Type B pancreatic cell (in vitro differentiated cells): ENCODE measurements around the gene NAP1L3. TPM values are rescaled to one million over a fixed set of nuclear protein-coding genes. Genes with fewer than 3 reads are reported as not detected.

Experiments
- DNase-seq: peaks from one replicate; pipeline ENCODE4 v3.0.0; 2021; ENCODE audit warnings: mixed read lengths; ENCODE audit not compliant: unreplicated experiment; ENCODE audit errors: extremely low spot score
- H3K27ac Mint-ChIP-seq: 2 replicates; pipeline ENCODE4 v1.8.0; 2021; ENCODE audit warnings: mild to moderate bottlenecking, mixed read lengths
- H3K27me3 Mint-ChIP-seq: 2 replicates; pipeline ENCODE4 v1.8.0; 2021; ENCODE audit warnings: mixed read lengths
- H3K36me3 Mint-ChIP-seq: 2 replicates; pipeline ENCODE4 v1.8.0; 2021; ENCODE audit warnings: mixed read lengths
- H3K4me1 Mint-ChIP-seq: one replicate; pipeline ENCODE4 v1.8.0; 2021; ENCODE audit warnings: mixed read lengths; ENCODE audit not compliant: unreplicated experiment
- H3K4me3 Mint-ChIP-seq: 2 replicates; pipeline ENCODE4 v1.8.0; 2021; ENCODE audit warnings: mild to moderate bottlenecking, mixed read lengths
- H3K9me3 Mint-ChIP-seq: 2 replicates; pipeline ENCODE4 v1.8.0; 2021; ENCODE audit warnings: mixed read lengths
- total RNA-seq: library from RNA; stranded (reverse); gene quantifications from 2 replicates; pipeline ENCODE4 v1.2.1, GENCODE V29; 2021; ENCODE audit warnings: low replicate concordance
- TF ChIP-seq, protein P1 (sequence below): fragments of 200-600 bp; sonication (generic); conservative IDR thresholded peaks from 2 replicates; pipeline ENCODE4 v1.5.0; 2021; ENCODE audit warnings: antibody characterized with exemption, mild to moderate bottlenecking

The NAP1L3 gene
- total RNA-seq, 1 donor from 2014 or later = 25.1 TPM

DNA sequence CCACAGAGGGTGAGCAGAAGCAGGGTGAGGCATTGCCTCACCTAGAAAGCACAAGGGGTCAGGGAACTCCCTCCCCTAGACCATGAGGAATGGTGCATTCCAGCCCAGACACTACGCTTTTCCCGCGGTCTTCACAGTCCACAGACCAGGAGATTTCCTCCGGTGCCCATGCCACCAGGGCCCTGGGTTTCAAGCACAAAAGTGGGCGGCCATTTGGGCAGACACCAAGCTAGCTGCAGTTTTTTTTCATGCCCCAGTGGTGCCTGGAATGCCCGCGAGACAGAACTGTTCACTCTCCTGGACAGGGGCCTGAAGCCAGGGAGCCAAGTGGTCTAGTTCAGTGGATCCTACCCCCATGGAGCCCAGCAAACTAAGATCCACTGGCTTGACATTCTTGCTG lies 12.8 kb downstream of the NAP1L3 start:
- Mint-ChIP-seq H3K27me3 (peaks cover 5% of the 10 kb centered on the region), H3K4me3 (no peak overlapping the region)

DNA sequence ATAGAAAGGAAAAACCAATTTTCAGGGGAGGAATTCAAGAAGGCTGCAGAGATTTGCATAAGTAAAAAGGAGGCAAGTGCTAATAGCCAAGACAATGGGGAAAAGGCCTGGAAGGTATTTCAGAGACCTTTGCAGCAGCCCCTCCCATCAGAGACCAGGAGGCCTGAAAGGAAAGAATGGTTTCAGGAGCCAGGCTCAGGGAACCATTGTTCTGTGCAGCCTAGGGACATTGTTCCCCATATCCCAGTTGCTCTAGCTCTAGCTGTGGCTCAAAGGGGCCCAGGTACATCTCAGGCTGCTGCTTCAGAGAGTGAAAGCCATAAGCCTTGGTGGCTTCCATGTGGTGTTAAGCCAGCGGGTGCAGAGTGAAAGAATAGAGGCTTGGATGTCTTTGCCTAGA lies 24.0 kb downstream of the NAP1L3 start:
- no peak overlapping the region for H3K4me3 Mint-ChIP-seq
- TF ChIP-seq, protein P1, sequence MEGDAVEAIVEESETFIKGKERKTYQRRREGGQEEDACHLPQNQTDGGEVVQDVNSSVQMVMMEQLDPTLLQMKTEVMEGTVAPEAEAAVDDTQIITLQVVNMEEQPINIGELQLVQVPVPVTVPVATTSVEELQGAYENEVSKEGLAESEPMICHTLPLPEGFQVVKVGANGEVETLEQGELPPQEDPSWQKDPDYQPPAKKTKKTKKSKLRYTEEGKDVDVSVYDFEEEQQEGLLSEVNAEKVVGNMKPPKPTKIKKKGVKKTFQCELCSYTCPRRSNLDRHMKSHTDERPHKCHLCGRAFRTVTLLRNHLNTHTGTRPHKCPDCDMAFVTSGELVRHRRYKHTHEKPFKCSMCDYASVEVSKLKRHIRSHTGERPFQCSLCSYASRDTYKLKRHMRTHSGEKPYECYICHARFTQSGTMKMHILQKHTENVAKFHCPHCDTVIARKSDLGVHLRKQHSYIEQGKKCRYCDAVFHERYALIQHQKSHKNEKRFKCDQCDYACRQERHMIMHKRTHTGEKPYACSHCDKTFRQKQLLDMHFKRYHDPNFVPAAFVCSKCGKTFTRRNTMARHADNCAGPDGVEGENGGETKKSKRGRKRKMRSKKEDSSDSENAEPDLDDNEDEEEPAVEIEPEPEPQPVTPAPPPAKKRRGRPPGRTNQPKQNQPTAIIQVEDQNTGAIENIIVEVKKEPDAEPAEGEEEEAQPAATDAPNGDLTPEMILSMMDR = no peak
- H3K27me3 Mint-ChIP-seq = no peaks in the 10 kb centered on the region
- H3K4me1 Mint-ChIP-seq = no peaks in the 10 kb centered on the region
- no peak overlapping the region for H3K27ac Mint-ChIP-seq
- DNase-seq = no peak
- no peaks in the 10 kb centered on the region for H3K36me3 Mint-ChIP-seq
- H3K9me3 Mint-ChIP-seq = peaks cover 4% of the 10 kb centered on the region

More for the DNA sequence above, 12.8 kb downstream of the NAP1L3 start:
- Mint-ChIP-seq H3K9me3 (no peaks in the 10 kb centered on the region), H3K36me3 (no peaks in the 10 kb centered on the region), H3K27ac (no peak overlapping the region), H3K4me1 (no peaks in the 10 kb centered on the region)
- TF ChIP-seq, protein P1 = no peak
- no peak for DNase-seq

DNA sequence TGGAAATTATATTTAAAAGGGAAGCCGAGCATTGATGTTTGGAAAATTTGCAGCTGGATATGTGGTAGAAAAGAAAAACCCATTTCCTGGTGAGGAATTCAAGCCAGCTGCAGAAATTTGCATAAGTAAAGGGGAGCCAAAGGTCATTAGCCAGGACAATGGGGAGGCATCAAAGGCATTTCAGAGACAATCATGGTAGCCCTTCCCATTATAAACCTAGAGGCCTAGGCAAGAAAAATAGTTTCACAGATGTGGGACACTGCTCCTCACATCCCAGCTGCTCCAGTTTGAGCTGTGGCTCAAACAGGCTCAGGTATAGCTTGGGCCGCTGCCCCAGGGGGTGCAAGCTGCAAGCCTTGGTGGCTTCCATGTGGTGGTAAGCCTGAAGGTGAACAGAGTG lies 35.8 kb downstream of the NAP1L3 start:
- Mint-ChIP-seq H3K27ac (no peak overlapping the region), H3K4me1 (no peaks in the 10 kb centered on the region), H3K27me3 (no peaks in the 10 kb centered on the region), H3K4me3 (no peak overlapping the region), H3K9me3 (no peaks in the 10 kb centered on the region), H3K36me3 (no peaks in the 10 kb centered on the region)
- DNase-seq = no peak
- TF ChIP-seq, protein P1 = no peak

Other genes starting within 250 kb of the NAP1L3 start
- 0.46 TPM in 1 of 2 replicates, not detected in the other for gene FAM133A, start 628 bp upstream of the NAP1L3 start, total RNA-seq